ENCODE measurements around the gene OSBPL5. TPM values are rescaled to one million over a fixed set of nuclear protein-coding genes. Genes with fewer than 3 reads are reported as not detected.

OSBPL5 gene
- total RNA-seq, 1 donor from 2014 or later = 6.2 TPM

- Histone ChIP-seq H3K4me1 (no peaks in the 10 kb centered on the region), H3K4me3 (no peak overlapping the region), H3K4me2 (no peak overlapping the region), H3K9ac (no peak overlapping the region), H2AFZ (replicated peaks) (no peak overlapping the region), H3K27ac (no peak overlapping the region), H3K9me3 (ENCODE audit: low read depth) (no peaks in the 10 kb centered on the region), H3F3A (ENCODE audit: low read depth) (no peaks in the 10 kb centered on the region), H3K36me3 (no peaks in the 10 kb centered on the region), H3K27me3 (no peaks in the 10 kb centered on the region), H4K20me1 (ENCODE audit: low read depth) (no peaks in the 10 kb centered on the region), H3K79me2 (ENCODE audit: low read depth) (no peaks in the 10 kb centered on the region)
- no peak for DNase-seq (ENCODE audit: low spot score)
- peaks cover 5% of the 10 kb centered on the region for H3K4me1 Mint-ChIP-seq
- peaks cover 13% of the 10 kb centered on the region for H3K27me3 Mint-ChIP-seq (ENCODE audit: insufficient read depth, low read depth)
- H3K36me3 Mint-ChIP-seq = no peaks in the 10 kb centered on the region
- no peak overlapping the region for H3K27ac Mint-ChIP-seq
- H3K9me3 Mint-ChIP-seq = no peaks in the 10 kb centered on the region
- TF ChIP-seq EZH2 (IDR thresholded peaks at IDR 0.05) (no peak), EZH2phosphoT487 (IDR thresholded peaks at IDR 0.05) (no peak), CTCF (IDR thresholded peaks at IDR 0.05) (no peak)
- H3K4me3 Mint-ChIP-seq = no peak overlapping the region
Measured at GRCh38 chr11:3087821-3088800, 77.0 kb downstream of the OSBPL5 start.

GRCh38 chr11:3087373-3087772, 77.7 kb downstream of the OSBPL5 start:
- Histone ChIP-seq H4K20me1 (ENCODE audit: low read depth) (no peaks in the 10 kb centered on the region), H3K4me2 (no peak overlapping the region), H3F3A (ENCODE audit: low read depth) (no peaks in the 10 kb centered on the region), H3K9ac (no peak overlapping the region), H3K9me3 (ENCODE audit: low read depth) (no peaks in the 10 kb centered on the region), H3K4me1 (no peaks in the 10 kb centered on the region), H3K36me3 (no peaks in the 10 kb centered on the region), H3K27me3 (no peaks in the 10 kb centered on the region), H3K27ac (no peak overlapping the region), H3K4me3 (no peak overlapping the region), H3K79me2 (ENCODE audit: low read depth) (no peaks in the 10 kb centered on the region), H2AFZ (replicated peaks) (no peak overlapping the region)
- no peak overlapping the region for H3K27ac Mint-ChIP-seq
- no peaks in the 10 kb centered on the region for H3K9me3 Mint-ChIP-seq
- no peaks in the 10 kb centered on the region for H3K36me3 Mint-ChIP-seq
- TF ChIP-seq CTCF (IDR thresholded peaks at IDR 0.05) (no peak), EZH2 (IDR thresholded peaks at IDR 0.05) (no peak), EZH2phosphoT487 (IDR thresholded peaks at IDR 0.05) (no peak)
- H3K27me3 Mint-ChIP-seq (ENCODE audit: insufficient read depth, low read depth) = peaks cover 16% of the 10 kb centered on the region
- H3K4me1 Mint-ChIP-seq = peaks cover 5% of the 10 kb centered on the region
- no peak overlapping the region for H3K4me3 Mint-ChIP-seq
- no peak for DNase-seq (ENCODE audit: low spot score)

- H3K4me3 Mint-ChIP-seq = no peak overlapping the region
- H3K4me3 ChIP-seq = no peak overlapping the region
- peaks cover 3% of the 10 kb centered on the region for H3K4me1 Mint-ChIP-seq
- H2AFZ ChIP-seq (replicated peaks) = no peak overlapping the region
- H3K4me2 ChIP-seq = no peak overlapping the region
- TF ChIP-seq CTCF (IDR thresholded peaks at IDR 0.05) (no peak), EZH2phosphoT487 (IDR thresholded peaks at IDR 0.05) (no peak), EZH2 (IDR thresholded peaks at IDR 0.05) (no peak)
- no peaks in the 10 kb centered on the region for H3K9me3 ChIP-seq (ENCODE audit: low read depth)
- peaks cover 15% of the 10 kb centered on the region for H3K27me3 Mint-ChIP-seq (ENCODE audit: insufficient read depth, low read depth)
- H3K27ac ChIP-seq = no peak overlapping the region
- no peaks in the 10 kb centered on the region for H3K79me2 ChIP-seq (ENCODE audit: low read depth)
- H3K36me3 ChIP-seq = no peaks in the 10 kb centered on the region
- no peak for DNase-seq (ENCODE audit: low spot score)
- no peak overlapping the region for H3K27ac Mint-ChIP-seq
- H3K36me3 Mint-ChIP-seq = no peaks in the 10 kb centered on the region
- H3K9ac ChIP-seq = no peak overlapping the region
- no peaks in the 10 kb centered on the region for H3K9me3 Mint-ChIP-seq
- no peaks in the 10 kb centered on the region for H3K27me3 ChIP-seq
- no peaks in the 10 kb centered on the region for H3F3A ChIP-seq (ENCODE audit: low read depth)
- no peaks in the 10 kb centered on the region for H4K20me1 ChIP-seq (ENCODE audit: low read depth)
- H3K4me1 ChIP-seq = no peaks in the 10 kb centered on the region
Measured at GRCh38 chr11:3086671-3087150, 78.4 kb downstream of the OSBPL5 start.
